H1 (cell line): ENCODE results near the gene BRCA1.

Source experiments
- CEBPB ChIP-seq: IDR thresholded peaks from 2 replicates; pipeline ENCODE4 v1.6.1; 2012; ENCODE audit warnings: low read depth, low read length
- POLR2A ChIP-seq, 2 experiments: IDR thresholded peaks; 1 replicate in 1 of 2; 2 replicates in 1 of 2; pipeline ENCODE4 v1.6.1; 2011; ENCODE audit warnings: low read depth in 2 of 2, low read length in 2 of 2, mild to moderate bottlenecking in 2 of 2; ENCODE audit errors: control extremely low read depth in 1 of 2
- POLR2AphosphoS5 ChIP-seq: IDR thresholded peaks from 2 replicates; pipeline ENCODE4 v1.6.1; 2011; ENCODE audit warnings: low read depth, low read length
- TAF1 ChIP-seq: IDR thresholded peaks from 2 replicates; pipeline ENCODE4 v1.6.1; 2011; ENCODE audit warnings: mild to moderate bottlenecking, low read depth, low read length
- TF ChIP-seq, protein P1 (sequence below), 3 experiments: IDR thresholded peaks; 1 replicate in 2 of 3; 2 replicates in 1 of 3; pipeline versions ENCODE4 v1.5.1 to v1.6.1; 2011; ENCODE audit warnings: low read length in 3 of 3, mild to moderate bottlenecking in 3 of 3, inconsistent platforms in 2 of 3, low read depth in 1 of 3, moderate library complexity in 1 of 3; ENCODE audit not compliant: insufficient read depth in 1 of 3; ENCODE audit errors: control extremely low read depth in 1 of 3

DNA sequence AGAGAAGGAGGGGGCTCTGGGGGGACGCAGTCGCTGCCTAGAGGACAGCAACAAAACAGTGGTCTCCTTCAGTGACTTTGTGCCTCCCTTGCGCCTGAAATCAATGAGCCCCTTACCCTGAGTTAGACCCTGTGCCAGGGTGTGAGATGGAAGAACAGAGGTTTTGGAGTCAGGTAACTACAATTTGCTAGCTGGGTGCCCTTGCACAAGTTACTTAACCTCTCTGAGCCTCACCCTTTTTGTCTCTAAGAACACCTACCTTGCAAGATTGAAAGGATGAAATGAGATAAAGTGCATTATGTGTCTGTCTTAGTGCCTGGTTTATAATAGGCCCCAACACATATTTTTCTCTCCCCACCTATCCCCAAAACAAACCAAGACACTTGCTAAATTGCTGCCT is 90.3 kb downstream of the BRCA1 start:
- TF ChIP-seq POLR2A (IDR thresholded peaks at IDR 0.05; ENCODE audit: control extremely low read depth in 1 of 2, low read depth in 2 of 2, low read length in 2 of 2), result no peak
- no peak for TF ChIP-seq TAF1
- TF ChIP-seq, protein P1, sequence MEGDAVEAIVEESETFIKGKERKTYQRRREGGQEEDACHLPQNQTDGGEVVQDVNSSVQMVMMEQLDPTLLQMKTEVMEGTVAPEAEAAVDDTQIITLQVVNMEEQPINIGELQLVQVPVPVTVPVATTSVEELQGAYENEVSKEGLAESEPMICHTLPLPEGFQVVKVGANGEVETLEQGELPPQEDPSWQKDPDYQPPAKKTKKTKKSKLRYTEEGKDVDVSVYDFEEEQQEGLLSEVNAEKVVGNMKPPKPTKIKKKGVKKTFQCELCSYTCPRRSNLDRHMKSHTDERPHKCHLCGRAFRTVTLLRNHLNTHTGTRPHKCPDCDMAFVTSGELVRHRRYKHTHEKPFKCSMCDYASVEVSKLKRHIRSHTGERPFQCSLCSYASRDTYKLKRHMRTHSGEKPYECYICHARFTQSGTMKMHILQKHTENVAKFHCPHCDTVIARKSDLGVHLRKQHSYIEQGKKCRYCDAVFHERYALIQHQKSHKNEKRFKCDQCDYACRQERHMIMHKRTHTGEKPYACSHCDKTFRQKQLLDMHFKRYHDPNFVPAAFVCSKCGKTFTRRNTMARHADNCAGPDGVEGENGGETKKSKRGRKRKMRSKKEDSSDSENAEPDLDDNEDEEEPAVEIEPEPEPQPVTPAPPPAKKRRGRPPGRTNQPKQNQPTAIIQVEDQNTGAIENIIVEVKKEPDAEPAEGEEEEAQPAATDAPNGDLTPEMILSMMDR (IDR thresholded peaks at IDR 0.05; ENCODE audit: control extremely low read depth in 1 of 3, insufficient read depth in 1 of 3, low read depth in 1 of 3, low read length in 3 of 3), result no peak
- TF ChIP-seq CEBPB, result no peak
- no peak for TF ChIP-seq POLR2AphosphoS5
